ENCODE results near the gene SLC39A1.

The SLC39A1 gene

GRCh38 chr1:153976819-153977249, 13.5 kb upstream of the SLC39A1 start:
- DNase-seq, result peak; percentile 79

GRCh38 chr1:153973525-153973924, 10.2 kb upstream of the SLC39A1 start:
- no peak for DNase-seq

DNA sequence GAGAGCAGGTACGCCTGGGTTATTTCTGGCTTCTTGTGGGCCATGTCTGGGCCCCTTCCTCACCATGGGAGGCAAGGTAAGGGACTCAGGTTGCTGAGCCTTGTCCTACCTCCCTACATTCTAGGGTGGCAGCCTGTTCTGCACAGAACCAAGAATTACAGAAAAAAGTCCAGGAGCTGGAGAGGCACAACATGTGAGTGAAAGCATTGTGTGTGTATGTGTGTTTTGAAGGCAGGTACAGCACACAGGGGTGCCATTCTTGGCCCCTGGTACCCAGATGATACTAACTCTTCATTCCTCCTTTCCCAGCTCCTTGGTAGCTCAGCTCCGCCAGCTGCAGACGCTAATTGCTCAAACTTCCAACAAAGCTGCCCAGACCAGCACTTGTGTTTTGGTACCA, 9.7 kb upstream of the SLC39A1 start:
- no peak for DNase-seq

DNA sequence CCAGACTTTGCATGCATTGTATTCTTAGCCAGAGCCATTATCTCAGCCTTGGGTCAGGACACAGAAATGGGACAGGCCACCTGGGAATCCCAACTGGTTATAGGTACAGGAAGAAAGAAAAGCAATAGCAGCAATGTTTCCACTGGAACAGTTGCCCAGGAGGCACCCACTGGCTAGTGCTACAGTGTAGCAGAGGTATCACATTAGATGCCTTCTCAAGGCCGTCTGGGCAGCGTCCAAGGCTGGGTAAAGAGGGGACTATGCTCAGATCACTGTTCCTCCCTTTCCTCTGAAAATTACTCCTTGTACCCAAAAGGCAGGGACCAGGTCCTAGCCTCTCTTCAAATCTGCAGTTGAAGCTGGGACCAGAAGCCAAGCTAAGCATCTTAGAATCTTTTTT, 7.0 kb upstream of the SLC39A1 start:
- DNase-seq, result no peak

- DNase-seq, result no peak
Observed at GRCh38 chr1:153968972-153969371, 5.6 kb upstream of the SLC39A1 start.

GRCh38 chr1:153968408-153968807, 5.1 kb upstream of the SLC39A1 start:
- peak; percentile 35 for DNase-seq

GRCh38 chr1:153968000-153968363, 4.6 kb upstream of the SLC39A1 start:
- no peak for DNase-seq

DNA sequence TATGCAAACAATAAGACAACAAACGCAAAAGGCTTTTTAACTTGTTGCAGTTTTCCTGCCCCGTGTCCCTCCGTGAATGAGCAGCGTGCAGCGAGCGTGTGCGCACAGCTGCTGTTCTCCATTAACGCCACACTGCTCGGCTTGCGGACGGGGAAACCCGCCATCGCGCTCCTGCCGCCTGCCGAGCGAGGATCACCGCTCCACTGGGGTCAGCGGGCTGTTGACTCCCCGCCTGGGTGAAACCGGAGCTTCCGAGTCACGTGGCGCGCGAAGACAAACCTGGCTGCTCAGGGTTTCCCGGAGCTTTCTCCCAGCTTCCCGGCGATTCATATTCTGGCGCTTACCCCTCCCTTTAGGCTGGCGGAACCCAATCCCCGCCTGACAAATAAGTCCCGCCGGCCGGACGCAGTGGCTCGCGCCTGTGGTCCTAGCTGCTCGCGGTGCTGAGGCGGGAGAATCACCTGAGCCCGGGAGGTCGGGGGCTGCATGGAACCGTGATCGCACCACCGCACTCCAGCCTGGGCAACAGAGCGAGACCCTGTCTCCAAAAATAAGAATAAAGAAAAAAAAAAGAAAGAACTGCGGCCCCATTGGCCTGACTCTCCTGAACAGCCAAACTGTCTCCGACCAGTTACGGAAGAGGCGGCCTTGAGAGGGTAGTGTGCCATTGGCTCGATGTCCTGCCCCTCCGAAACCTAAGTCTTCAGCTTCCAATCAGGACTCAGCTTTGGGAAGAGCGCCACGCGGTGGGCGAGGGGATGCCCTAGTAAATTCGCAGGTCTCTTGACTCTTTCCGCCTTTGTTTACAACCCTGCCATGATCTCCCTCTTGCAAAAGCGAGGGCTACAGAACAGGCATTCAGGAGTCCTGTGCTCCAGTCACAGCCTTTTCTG, 4.0 kb upstream of the SLC39A1 start, which contains the start of gene CREB3L4:
Gene CREB3L4 (plus strand): TSS at position 796 of the 893 bp plus-strand sequence. CDS start 624 bp downstream, outside the sequence.
- peak; percentile 99 for DNase-seq

DNA sequence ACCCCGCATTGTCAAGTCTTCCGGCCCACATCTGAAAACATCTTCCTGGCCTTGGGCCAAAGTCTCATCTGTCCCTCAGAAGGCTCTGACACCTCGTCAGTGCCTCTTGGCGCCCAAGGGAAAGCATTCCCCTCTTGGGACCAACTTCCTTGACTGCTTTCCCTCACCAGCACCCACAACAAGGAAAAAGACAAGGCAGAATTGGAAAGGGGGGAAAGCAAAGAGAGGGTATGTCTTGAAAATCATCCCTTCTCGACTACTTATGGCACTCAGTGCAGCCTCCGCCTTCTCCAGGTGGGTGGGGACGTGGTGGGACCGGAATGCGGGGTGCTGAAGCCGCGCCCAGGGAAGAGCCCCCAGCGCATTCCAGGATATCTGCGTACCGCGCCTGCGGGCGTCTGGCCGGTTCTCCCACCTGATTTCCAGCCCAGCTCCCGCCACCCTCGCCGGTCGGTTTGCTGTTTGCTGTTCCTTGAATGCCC, 554 bp upstream of the SLC39A1 start:
- DNase-seq, result no peak

DNA sequence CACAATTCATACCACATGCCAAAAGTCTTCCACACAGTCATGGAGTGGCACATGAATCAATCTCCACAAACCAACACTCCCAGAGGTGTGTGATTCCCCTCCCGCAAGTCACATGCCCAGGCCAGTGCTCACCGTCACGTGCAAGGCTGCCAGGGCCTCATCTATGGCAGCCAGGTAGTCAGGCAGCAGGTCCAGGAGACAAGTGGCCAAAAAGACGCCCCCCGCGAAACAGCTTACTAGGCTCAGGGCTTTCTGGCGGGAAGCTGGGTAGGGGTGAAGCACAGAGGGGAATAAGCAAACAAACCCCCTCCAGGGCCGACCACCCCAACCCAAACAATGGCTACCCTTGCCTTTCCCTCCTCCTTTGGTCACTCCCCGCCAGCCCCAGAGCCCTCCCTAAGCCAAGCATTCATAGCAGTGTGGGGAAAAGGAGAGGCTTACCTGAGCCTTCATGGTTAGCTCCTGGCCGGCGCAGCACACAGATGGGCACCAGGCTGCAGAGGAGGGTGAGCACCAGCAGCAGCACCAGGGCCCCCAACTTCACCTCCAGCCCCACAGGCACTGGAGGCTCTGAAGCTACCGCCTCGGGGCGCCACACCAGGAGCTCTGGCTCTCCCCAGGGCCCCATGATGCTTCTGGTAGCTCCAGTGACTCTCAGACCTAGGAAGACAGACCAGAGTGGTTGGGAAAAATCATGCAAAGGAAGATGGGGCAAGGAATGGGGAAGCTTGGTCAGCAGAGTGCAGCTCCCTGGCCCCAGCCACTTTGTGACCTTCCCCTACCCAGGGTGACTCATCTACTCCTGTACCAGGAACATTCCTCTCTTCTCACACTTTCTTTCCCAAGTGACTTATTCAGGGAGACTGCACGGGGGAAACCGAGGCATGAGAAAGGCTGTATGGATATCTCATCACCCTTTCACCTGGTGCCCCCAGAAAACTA, 978 bp downstream of the SLC39A1 start:
- DNase-seq, result peak; percentile 55

GRCh38 chr1:153961421-153961820, 1.9 kb downstream of the SLC39A1 start:
- no peak for DNase-seq

DNA sequence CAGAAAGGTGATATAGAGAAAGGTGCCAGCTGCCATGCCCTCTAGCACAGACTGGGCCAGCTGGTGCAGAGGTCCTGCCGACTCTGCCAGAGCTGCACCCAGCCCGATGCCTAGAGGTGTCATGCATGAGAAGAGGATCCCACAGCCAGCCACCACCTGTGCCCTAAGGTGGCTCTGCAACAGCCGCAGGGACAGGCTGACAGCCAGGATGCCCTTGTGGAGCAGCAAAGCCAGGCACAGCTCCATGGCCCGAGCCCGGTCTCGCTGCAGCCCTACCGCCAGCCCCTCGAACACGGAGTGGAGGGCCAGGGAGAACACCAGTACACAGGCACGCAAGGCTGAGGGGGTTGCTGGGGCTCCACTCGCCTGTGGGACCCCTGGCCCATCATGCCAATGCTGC, 3.1 kb downstream of the SLC39A1 start:
- no peak for DNase-seq

GRCh38 chr1:153959454-153959853, 3.9 kb downstream of the SLC39A1 start:
- DNase-seq, result peak; percentile 42

GRCh38 chr1:153958961-153959260, 4.4 kb downstream of the SLC39A1 start:
- DNase-seq, result no peak

GRCh38 chr1:153958111-153958960, 5.0 kb downstream of the SLC39A1 start, which contains the start of gene CRTC2:
Gene CRTC2, minus strand, starts transcription at chr1:153958612. Its CDS starts 115 bp downstream, at chr1:153958497.
- DNase-seq, result peak; percentile 99

DNA sequence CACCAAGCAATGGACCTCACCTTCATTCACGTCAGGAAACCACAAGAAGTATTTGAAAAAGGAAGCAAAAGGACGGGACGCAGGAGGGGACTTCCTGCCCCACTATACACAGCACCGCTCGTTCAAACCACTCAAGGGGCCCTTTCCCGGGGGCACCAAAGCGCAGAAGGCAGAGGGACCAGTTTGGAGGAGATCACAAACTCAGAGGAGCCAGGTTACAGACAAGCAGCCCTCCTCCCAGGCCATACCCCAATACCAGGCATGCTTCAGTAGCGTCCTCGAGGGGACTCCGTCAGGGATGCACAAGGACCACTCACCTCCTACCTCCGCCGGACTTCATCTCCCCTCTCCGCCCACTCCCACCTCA, 5.6 kb downstream of the SLC39A1 start:
- DNase-seq, result peak; percentile 63

GRCh38 chr1:153956997-153957715, 6.2 kb downstream of the SLC39A1 start:
- DNase-seq, result no peak

DNA sequence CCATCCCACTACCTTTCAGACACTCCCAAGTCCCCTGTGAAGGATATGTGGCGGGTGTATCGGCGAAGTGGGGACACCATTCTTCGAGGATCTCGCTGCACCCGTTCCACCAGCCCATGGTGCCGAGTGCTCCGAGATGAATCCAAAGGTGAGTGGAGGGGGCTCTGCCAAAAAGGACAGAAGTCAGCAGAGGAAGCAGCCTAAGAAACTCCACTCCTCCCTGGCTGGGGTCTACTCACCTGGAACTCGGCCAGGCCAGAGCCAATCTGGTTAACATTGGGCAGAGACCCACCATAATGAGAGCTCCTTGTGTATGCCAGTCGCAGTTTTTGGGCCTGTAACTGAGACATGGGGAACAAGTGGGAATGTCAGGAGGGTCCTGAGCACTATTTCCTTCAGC, 8.5 kb downstream of the SLC39A1 start:
- DNase-seq, result no peak

GRCh38 chr1:153953859-153954365, 9.4 kb downstream of the SLC39A1 start:
- no peak for DNase-seq

- DNase-seq, result no peak
Observed at GRCh38 chr1:153951801-153952200, 11.5 kb downstream of the SLC39A1 start.

DNA sequence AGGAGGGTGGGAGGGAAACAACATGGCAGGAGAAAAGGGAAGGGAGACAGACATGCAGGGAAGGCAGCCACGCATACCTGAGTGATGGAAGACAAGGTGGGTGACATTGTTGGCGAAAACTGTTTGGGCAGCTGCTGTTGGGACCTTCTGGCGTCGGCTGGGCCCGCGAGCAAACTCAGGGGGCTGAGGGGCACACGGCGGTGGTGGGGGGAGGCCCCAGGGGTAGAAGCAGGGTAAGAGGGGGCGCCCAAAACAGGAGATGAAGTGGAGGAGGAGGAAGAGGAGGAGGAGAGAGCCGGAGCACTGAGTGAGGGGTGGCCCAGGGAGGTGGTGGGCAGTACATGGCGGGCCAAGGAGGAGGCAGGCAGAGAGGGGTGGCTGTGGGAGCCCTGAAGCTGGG, 12.2 kb downstream of the SLC39A1 start:
- DNase-seq, result no peak
